GM19238 (cell line): ENCODE measurements around the gene PRKACA.
"Not testable (repeated sequence)": the region's sequence is repeated elsewhere in the genome, so short reads cannot be mapped to it uniquely, and the experiment has no call there.

Experiments
- DNase-seq: peaks from one replicate; pipeline ENCODE4 v3.0.0; 2011; ENCODE audit warnings: low spot score; ENCODE audit not compliant: insufficient read length

PRKACA gene

DNA sequence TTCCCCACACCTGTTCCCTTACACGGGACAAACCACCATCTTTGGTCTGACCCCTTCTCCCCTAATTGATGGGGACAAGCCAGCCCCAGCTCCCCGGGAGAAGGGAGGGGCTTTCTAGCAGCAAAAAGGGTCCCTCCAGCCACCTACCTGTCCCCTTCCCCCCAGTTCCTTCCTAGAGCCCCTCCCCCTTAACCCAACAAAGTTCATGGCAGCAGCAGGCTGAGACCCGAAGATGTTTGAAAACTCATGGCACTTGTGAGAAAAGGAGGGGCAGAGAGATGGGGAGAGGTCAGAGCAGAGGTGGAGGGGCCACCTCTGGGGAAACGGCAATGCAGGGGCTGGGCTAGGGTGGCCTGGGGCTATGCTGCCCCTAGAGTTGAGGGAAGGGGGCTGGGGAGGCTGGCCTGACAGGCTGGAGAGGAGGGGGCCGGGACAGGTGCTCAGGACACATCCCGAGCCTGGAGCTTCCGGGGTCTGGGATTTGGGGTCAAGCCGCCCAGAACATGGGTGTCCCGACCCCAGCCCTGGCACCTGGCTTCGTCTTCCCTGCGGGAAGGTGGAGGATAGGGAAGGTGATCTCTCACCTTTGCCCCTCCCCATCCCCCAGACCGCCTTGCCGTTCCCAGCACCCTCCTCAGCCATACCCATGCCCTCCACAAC lies 31.3 kb upstream of the PRKACA start:
- no peak for DNase-seq

GRCh38 chr19:14147797-14148605 lies 30.4 kb upstream of the PRKACA start:
- peak; percentile 69 for DNase-seq

DNA sequence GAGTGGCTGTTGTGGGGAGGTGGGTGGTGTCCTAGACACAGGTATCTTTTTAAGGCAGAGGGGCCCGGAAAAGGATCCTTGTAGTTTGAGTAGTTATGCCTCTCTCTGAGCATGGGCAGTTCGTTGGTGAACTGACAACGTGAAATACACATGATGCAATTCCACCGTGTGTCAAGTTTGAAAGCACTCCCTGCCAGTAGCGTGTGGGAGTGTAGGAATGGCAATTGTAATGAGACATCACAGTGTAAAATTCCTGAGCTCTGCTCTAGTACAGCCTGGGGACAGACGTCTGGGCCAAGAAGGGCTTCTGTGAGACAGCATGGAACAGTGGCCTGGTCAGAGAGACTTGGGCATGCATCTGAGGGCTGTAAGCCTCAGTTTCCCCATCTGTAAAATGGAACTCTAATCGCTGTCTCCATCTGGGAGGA lies 29.2 kb upstream of the PRKACA start:
- no peak for DNase-seq

- not testable (repeated sequence) for DNase-seq
Observed at GRCh38 chr19:14146169-14146568, 28.6 kb upstream of the PRKACA start.

DNA sequence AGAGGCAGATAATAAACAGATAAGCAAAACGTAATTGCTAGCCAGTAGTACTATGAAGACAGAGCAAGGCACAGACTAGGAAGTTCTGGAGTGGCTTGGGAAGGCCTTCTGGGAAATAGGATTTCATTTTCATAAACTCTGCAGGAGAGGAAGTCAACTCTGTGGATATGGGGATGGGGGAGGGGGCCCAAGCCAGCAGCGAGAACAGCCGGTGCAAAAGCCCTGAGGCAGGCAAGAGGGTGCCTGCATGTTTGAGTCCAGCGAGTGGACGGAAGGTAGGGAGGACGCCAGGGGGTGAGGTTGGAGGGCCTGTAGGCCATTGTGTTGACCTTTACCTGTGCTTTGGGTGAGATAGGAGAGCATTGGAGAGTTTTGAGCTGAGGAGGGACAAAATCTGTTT lies 27.8 kb upstream of the PRKACA start:
- DNase-seq: no peak

- DNase-seq: no peak
Observed at GRCh38 chr19:14142262-14143190, 25.0 kb upstream of the PRKACA start.

- DNase-seq: no peak
Observed at GRCh38 chr19:14141041-14141440, 23.5 kb upstream of the PRKACA start.

DNA sequence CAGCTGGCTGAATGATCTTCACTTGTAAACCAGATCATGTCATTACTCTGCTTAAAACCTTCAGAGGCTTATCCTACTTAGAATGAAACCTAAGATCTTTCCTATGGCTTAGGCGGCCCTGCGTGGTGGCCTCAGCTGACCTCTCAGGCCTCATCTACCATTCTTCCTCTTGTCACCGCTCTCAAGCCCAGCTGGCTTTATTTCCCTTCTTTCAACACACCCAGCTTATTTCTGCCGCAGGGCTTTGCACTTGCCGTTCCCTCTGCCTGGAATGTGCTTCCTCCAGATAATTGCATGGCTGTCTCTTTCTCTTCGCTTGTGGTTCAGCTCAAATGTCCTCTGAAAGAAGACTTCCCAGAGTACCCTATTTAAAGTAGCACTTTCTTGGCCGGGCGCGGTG lies 22.4 kb upstream of the PRKACA start:
- no peak for DNase-seq

GRCh38 chr19:14138576-14139265 lies 21.2 kb upstream of the PRKACA start:
- DNase-seq: no peak

GRCh38 chr19:14136509-14137281 lies 19.1 kb upstream of the PRKACA start, which contains the start of gene ASF1B:
Gene ASF1B (minus strand): TSS chr19:14136589. CDS start chr19:14136456, 133 bp downstream.
- DNase-seq: peak; percentile 97

DNA sequence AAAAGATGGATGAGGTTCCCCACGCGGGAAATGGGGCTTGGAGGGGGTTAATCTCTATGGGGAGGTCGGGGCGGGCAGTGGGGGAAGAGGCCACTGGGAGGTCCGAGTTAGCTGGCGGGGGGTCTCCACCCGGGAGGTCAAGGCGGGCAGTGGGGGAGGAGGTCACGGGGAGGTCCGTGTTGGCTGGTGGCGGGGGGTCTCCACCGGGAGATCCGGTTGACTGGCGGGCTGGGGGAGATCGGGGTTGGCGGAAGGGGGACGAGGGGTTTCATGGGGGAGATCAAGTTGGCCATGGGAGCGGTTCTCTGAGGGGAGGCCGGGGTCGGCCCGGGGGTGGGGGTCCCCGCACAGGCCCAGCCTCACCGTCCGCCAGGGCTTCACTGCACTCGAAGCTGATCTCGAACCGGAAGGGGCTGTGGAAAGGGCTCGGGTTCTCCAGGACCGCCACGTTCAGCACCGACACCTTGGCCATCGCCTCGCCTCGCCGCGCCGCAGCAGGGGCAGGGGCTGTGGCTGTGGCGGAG lies 18.5 kb upstream of the PRKACA start:
- no peak for DNase-seq

- DNase-seq: no peak
Observed at GRCh38 chr19:14135355-14135754, 17.8 kb upstream of the PRKACA start.

GRCh38 chr19:14127929-14128509 lies 10.5 kb upstream of the PRKACA start:
- no peak for DNase-seq

- DNase-seq: no peak
Observed at GRCh38 chr19:14127176-14127575, 9.6 kb upstream of the PRKACA start.

DNA sequence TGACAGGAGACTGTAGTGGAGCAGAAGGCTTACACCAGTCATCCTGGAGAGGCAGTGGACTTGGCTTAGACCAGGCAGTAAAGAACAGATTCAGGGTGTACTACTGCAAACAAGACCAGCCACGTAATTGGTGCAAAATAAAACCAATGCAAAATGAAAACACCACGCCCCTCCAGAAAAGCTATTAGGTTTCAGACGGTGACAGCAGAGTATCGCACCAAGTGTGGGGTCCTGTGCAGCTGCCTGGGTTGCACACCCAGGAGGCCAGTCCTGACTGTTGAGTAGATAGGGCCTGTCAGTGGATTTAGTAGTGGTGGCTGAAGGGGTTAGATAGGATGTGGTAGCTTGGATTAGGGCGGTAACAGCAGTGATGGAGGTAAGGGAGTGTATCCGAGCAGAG lies 5.4 kb upstream of the PRKACA start:
- DNase-seq: no peak

DNA sequence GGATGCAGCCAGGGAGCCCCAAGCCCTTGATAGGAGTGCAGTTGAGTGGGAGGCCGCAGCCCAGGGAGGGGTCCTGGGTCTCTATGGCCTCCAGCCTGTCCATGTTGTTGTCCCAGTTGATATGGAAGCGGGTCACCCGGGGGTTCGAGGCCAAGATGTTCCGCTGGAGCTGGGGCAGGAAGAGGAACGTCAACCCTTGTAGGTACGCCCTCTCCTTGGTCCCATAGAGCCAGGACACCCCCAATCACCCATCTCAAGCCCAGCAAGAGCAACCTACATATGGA lies 2.9 kb upstream of the PRKACA start:
- DNase-seq: no peak

DNA sequence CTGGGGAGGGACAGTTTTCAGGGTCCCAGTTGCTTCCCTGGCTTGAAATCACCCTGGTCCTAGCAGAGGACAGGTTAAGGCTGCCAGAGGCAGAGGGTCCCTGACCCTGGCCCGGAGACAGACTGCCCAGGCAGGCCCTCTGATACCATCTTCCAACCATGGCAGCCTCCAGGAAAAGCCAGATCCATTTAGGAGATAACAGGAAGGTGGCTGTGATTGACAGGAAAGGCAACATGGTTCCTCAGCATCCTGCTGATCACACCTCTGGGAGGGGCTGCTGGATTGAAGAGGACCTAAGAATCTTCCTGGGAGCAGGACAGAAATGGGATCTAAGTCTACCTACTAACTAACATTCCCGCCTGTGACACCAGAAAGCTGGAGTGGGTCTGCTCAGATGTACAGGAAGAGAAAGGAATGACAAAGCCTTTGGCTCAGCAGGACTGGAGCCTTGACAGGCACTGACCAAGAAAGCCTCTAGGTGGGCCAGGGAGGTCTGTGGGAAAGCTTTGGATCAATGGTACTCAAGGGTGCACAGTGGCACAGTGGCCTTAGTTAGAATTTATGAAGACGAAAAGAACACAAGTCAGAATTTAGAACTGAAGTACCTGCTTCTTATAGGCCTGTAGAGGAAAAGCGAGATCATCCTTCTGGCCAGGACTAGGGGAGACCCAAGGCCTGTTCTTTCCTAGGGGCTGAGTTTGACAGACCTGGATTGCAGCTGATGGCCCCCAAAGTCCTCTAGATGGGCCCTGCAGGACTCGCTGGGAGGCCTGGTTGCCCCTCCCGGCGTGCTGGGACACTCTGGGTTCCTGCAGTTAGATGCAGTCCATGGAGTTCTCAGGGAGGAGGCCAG lies 2.3 kb upstream of the PRKACA start:
- DNase-seq: no peak

DNA sequence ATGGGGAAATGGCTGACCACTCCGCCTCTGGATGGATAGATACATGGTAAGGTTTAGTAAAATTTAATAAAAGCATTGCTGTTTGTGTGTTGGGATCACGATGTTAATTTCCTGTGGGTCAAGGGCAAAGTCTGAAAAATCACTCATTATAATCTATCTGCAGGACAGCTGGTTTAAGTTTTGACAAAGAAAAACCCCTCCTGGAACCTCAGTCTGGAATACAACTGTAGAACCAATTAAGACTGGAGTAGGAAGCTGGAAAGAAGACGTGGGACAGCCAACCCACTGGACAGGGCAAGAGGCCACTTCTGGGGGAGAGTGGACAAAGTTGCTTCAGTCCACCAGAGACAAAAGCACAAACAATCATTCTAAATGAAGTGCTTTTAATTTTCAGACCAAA lies 1.6 kb upstream of the PRKACA start:
- DNase-seq: no peak
